ELR (cell line): Measurements from ENCODE around the gene PSAP.

Experiments
- DNase-seq: peaks from one replicate; pipeline ENCODE4 v3.0.0-alpha.2; 2015; ENCODE audit warnings: low read depth

PSAP gene

DNA sequence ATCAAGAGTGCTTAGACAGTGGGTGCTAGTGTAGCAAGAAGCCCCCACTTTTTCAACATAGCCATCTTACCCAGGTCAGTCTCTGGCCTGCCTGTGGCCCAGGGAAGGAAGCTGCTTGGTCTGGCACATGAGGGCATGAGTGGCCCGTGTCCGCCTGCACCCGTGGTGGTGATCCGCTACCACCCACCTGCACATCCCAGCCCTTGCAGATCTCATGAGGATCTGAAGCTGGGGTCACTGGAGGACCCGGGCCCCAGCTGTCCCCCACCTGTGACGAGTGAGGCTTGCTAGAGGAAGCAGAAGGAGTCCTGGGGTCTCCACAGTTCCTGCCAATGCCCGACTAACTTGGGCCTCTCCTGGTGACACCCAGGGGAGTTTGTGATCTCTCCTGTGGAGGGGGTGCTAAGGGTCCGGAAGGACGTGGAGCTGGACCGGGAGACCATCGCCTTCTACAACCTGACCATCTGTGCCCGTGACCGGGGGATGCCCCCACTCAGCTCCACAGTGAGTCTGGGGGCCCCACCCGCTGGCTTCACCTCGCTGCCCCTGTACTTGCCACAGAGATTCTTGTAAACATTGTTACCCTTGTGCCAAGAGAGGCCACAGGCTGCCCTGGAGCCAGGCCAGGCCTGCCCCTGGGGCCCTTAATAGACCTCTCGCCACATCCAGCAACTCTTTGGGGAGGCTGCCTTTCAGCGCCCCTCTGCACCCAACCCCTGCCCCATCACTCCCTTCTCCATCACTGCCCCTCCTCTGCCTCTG, 67.0 kb downstream of the PSAP start:
- no peak for DNase-seq

GRCh38 chr10:71782917-71783490, 68.0 kb downstream of the PSAP start:
- DNase-seq: no peak

- no peak for DNase-seq
Observed at GRCh38 chr10:71782221-71782916, 68.7 kb downstream of the PSAP start.

GRCh38 chr10:71780719-71781118, 70.3 kb downstream of the PSAP start:
- no peak for DNase-seq

DNA sequence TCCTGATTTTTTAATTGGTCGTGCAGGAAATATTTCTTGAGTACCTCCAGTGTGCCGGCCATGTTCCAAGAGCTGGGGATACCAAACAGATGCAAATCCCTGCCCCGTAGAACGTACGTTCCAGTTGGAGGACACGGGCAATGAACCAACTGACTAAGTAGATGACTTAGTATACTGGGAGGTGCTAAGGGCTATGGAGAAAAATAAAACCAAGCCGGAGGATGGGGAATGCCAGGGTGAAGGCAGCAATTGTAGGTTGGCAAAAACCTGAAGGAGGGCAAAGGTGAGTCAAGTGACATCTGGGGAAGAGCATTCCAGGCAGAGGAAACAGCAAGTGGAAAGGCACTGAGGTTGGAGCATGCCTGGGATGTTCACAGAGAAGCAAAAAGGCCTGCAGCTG, 70.9 kb downstream of the PSAP start:
- no peak for DNase-seq

GRCh38 chr10:71779641-71780040, 71.4 kb downstream of the PSAP start:
- DNase-seq: no peak

GRCh38 chr10:71778071-71778825, 72.8 kb downstream of the PSAP start:
- DNase-seq: no peak

DNA sequence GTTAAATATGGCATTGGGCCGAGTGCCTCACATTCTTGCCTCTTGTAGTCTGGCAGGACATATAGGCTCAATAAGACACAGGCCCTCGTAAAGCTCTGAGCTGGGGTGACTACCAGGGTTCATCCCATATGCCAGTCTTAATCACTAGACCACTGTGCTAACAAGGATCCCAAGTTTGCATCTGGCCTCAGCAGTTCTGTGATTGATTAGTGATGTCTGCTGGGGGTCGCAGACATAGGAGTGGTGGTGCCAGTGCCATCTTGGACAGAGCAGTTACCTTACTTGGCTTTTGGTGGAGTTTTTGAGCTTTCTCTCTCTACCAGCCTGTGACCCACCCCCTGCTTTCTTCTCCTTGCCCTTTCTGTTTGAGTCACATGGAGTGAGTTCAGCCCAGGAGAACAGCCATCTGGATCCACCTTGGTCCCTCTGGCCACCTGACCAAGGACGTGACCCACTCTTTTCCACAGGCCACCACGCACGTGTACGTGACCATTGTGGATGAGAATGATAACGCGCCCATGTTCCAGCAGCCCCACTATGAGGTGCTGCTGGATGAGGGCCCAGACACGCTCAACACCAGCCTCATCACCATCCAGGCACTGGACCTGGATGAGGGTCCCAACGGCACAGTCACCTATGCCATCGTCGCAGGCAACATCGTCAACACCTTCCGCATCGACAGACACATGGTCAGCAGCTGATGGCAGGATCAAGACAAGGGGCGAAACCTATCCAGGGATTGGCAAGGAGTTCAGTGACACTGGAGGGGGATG, 73.7 kb downstream of the PSAP start:
- no peak for DNase-seq

- DNase-seq: no peak
Observed at GRCh38 chr10:71776481-71776925, 74.5 kb downstream of the PSAP start.

DNA sequence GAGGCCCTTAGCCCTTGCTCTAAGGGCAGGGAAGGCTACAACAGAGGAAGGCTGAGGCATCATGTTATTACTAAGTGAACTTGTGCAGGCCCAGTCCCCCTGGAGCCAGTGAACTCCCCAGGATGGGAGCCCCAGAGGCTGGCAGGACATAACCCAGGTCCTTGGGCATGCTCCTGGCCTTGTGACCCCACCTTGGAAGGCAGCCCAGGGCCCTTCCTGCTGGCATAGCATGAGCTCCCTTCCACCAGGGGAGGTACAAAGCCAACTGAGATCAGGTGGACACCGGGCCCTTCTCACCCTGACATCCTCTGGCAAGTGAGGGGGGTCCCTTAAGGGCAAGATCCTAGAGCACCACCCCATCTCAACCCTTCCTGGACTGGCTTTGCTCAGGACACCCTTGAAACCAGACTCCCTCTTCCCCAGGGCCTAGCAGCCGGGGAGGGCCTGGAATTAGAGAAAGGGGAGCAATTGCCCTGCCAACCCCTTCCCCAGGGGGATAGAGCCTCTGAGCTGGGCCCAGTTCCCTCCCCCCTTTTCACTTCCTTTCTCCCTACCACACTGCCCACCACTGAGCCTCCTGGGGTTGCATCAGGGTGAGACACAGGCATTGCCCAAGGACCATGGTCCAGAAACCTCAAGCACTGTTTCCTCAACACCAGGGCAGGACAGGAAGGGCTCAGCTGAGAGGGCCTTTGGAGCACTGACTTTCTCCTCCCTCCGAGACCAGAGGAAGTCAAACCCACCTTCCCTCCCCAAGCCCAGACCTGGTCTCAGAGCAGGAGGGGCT, 75.9 kb downstream of the PSAP start:
- no peak for DNase-seq

- peak; percentile 82 for DNase-seq
Observed at GRCh38 chr10:71773221-71773971, 77.7 kb downstream of the PSAP start, which contains the start of gene VSIR. Gene VSIR (minus strand): TSS chr10:71773520. CDS start chr10:71773439, 81 bp downstream.

DNA sequence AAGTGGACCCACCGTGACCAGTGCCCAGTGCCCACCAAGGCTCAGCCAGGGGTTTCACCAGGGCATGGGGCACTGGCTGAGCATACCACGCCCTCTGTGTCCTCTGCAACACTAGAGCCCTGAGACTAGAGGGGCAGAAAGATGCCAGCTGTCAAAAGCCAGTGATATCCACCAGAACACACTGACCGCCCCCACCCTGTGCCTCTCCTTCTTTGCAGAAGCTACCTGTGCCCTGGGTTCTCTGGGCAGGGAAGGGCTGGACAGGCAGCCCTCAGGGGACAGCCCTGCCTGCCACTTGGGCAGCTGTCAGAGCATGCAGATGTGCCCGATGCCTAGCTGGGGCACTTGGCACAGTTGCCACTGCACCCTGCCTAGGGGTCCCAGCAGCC, 78.2 kb downstream of the PSAP start:
- DNase-seq: no peak

GRCh38 chr10:71771821-71772617, 79.0 kb downstream of the PSAP start:
- peak; percentile 76 for DNase-seq

DNA sequence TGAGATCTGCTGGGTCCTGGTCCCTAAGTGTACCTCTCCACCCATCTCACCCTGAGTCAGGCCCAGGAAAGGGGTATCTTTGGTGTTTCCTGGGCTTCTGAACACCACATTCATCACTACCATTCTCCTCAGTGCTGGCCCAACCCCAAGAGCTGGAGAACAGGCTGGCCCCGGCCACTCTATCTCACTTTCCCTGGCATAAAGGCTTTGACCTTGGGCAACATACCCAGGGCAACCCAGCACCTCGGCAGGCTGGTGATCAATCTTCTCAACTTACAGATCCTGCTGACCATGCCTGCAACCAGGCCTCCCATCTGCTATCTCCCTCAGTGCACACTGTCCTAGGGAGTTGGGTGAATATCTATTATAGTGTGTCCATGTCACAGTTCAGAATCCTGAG, 79.8 kb downstream of the PSAP start:
- no peak for DNase-seq

GRCh38 chr10:71770789-71771188, 80.3 kb downstream of the PSAP start:
- DNase-seq: no peak

GRCh38 chr10:71770255-71770654, 80.8 kb downstream of the PSAP start:
- no peak for DNase-seq

DNA sequence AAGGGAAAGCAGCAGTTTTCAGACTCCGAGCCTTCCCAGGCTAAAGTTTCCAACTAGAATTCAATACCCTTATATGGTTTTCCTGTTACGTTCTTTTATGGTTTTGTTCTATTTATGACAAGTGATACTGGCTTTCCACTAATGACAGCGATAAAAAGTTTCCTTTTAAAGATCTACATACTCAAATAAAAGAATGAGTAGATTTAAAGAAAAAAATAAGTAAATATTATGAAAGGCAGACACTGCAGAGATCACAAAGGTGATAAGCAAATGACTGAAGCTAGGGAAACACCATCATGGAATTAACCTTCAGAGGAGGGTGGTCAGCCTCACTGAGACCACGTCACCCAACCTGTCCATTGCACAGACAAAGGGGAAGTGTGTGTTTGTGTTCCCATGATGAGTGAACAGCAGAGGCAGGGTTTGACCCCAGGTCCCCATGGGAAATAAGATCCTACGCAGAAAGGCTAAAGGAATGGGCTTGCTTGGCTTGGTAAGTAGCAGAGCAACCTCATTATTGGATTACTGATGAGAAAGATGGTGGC, 81.7 kb downstream of the PSAP start:
- peak; percentile 30 for DNase-seq

DNA sequence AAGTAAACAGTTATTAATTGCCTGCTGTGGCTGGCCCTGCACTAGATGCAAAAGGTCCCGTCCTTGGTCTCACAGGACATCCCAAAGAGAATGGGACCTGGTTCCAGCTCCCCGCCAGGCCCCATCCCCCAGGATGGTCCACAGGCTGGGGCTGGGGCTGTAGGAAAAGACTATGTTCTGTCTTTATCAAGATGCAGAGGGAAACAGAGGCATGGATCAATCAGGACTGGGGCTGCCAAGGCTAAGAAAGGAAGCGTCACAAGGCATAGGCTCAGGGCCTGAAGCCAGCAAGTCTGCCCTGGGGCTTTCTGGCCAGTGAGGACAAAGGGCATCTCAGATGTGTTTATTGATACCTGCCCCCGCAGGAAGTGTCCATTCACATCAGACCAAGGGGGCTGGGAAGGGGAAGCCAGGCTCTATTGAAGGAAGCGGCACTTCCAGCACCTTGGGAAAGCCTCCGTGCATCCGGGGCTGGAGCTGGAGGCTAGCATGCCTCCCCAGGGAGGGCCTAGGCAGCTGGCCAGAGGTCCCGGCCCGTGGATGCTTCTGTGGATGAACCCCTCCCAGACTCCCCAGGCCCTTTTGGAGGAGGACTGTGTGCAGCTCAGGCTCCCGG, 83.5 kb downstream of the PSAP start:
- peak; percentile 76 for DNase-seq
